ENCODE data around the gene KCNC3. TPM values are rescaled to one million over a fixed set of nuclear protein-coding genes. Genes with fewer than 3 reads are reported as not detected.
A peak's percentile ranks its signal among the peaks of the same experiment; 100 is the strongest.

The KCNC3 gene
- total RNA-seq, 1 donor from 2014 or later, result 20.3 TPM

DNA sequence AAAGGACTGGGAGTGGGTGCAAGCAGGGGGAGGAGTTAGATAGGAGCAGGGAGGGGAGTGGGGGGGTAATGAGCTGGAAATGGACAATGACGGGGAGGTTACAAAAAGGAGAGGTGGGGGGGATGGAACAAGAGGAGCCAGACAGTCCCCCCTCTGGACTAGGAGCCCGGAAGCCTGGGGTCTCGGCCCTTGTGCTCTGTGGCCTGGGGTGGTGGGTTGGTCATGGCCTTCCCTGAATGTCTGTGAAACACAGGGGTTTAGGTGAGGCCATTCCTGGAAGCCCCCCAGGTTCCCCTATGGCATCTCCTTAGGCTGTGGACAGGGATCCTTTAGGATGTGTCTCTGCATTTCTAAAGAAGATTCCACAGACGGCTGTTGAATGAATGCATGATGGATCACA, 12.1 kb downstream of the KCNC3 start:
- Mint-ChIP-seq H3K9me3 (no peaks in the 10 kb centered on the region), H3K27me3 (peaks cover 34% of the 10 kb centered on the region), H3K27ac (no peak overlapping the region), H3K4me1 (peaks cover 17% of the 10 kb centered on the region), H3K36me3 (ENCODE audit: low read depth) (peaks cover 9% of the 10 kb centered on the region), H3K4me3 (no peak overlapping the region)
- intact Hi-C loops (cut with micrococcal nuclease), result loop anchor here (2.0 kb wide), 1 partner anchor 16 kb away; no protein-coding TSS in a partner anchor
- no peak for DNase-seq

DNA sequence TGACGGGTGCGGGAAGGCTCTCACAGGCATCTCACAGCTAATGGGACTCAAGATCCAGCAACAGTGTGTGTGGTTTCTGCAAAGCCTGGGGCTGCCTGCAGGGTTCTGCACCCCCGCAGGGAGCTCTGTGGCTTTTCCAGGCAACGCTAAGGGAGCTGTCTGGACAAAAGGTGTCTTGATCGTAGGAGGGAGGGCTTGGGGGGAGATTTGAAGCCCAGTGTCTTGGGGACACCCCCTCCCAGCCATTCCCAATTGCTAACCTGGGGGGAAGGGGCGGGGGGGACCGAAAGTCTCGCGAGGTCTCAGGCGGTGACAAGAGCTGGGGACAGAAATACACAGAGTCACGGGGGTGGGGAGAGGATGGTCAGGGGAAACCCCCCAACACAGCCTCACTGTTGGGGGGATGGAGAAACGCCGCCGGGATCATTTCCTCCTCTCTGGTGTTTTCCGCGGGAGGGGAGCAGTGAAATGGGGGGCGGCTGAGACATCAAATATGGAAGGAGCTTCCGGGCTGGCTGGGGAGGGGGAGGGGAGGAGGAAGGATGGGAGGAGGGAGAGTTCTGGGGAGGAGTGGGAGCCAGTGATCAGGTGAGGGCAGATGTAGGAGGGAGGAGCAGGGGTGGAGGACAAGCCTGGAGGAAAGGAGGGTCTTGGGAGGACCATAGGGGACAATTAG, 13.3 kb downstream of the KCNC3 start:
- Mint-ChIP-seq H3K4me3 (peak overlapping the region; percentile 80), H3K4me1 (peaks cover 15% of the 10 kb centered on the region), H3K27me3 (peaks cover 39% of the 10 kb centered on the region), H3K9me3 (no peaks in the 10 kb centered on the region), H3K36me3 (ENCODE audit: low read depth) (peaks cover 7% of the 10 kb centered on the region), H3K27ac (peak overlapping the region; percentile 52)
- DNase-seq, result peak; percentile 77
- intact Hi-C loops (cut with micrococcal nuclease), result loop anchor here (2.0 kb wide), 1 partner anchor 15 kb away; no protein-coding TSS in a partner anchor

DNA sequence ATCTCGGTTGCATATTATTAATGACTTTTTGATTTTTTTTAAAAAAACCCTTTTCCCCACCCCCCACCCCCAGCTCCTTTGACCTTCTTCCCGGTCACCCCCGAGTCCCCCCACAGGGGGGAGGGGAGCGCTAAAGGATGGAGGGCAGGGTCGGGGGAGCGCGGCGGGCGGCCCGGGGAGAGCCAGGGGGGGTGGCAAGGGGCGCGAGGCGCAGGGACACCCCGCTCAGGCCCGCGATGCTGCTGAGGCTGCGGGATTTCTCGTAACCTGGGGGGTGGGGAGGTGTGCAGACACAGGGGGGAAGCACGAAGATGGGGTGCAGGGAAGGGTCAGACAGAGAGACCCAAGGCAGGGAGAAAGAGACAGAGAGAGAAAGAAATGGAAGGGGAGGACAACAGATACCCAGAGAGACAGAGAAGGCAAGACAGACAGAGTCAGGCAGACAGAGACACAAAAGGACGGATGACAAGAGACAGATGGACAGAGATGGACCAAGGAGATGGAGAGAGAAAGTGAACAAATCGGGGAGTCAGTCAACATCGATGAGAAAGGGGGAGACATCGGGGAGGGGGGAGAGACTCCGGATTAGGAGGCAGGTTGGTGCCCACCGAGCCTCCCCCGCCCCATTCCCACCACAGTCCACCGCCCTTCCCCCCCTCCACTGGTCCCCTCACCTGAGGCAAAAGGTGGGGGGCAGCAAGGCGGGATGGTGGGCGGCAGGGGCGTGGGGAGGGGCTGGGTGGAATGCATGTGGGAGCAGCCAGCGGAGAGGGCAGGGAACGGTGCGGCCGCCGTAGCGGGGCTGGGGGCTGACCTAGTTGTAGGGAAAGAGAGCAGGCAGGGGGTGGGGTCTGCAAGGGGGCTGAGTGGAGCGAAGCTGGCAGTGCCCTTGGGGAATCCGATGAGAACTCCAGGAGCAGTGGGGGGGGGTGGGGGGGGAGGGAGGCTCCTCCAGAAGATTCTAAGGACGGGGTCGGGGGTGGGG, 14.2 kb downstream of the KCNC3 start:
- H3K4me1 Mint-ChIP-seq, result peaks cover 15% of the 10 kb centered on the region
- peaks cover 48% of the 10 kb centered on the region for H3K27me3 Mint-ChIP-seq
- H3K36me3 Mint-ChIP-seq (ENCODE audit: low read depth), result peaks cover 7% of the 10 kb centered on the region
- intact Hi-C loops (cut with micrococcal nuclease), result no loop called here
- H3K9me3 Mint-ChIP-seq, result no peaks in the 10 kb centered on the region
- DNase-seq, result no peak
- H3K27ac Mint-ChIP-seq, result peak overlapping the region; percentile 7
- H3K4me3 Mint-ChIP-seq, result peak overlapping the region; percentile 80

DNA sequence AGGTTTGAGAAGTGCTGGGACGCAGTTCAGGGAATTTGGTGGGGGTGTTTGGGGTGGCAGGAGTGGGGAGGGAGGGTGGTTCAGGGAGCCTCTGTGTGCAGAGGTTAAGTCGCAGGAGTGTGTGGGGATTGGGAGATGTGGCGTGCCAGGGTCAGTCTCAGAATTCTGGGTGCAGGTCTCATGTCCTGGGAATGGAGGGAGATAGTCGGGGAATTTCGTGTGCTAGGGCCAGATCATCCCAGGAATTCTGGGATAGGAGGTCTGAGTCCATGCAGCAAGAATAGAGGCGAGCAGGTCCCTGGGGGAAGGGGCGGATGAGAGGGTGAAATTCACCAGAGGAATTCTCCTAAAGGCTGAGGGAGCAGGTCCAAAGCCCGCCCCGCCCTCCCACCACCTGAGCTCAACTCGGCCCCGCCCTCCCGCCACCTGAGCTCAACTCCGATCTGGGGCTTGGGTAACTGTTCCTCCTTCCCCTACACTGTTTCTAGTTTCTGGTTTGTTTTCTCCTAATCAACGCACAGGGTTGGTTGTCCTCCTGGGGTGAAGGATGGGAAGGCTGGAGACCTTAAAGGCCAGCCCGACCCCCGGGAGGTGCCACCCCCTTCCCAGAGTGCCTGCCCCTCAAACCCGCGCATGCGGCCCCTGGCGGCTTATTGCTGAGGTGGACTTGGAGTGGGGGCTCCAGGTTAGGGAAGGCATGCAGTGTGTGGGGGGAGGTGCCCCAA, 15.2 kb downstream of the KCNC3 start:
- H3K9me3 Mint-ChIP-seq, result no peaks in the 10 kb centered on the region
- H3K27ac Mint-ChIP-seq, result no peak overlapping the region
- intact Hi-C loops (cut with micrococcal nuclease), result no loop called here
- H3K4me1 Mint-ChIP-seq, result peaks cover 15% of the 10 kb centered on the region
- H3K27me3 Mint-ChIP-seq, result peaks cover 53% of the 10 kb centered on the region
- DNase-seq, result no peak
- H3K4me3 Mint-ChIP-seq, result no peak overlapping the region
- H3K36me3 Mint-ChIP-seq (ENCODE audit: low read depth), result peaks cover 3% of the 10 kb centered on the region

DNA sequence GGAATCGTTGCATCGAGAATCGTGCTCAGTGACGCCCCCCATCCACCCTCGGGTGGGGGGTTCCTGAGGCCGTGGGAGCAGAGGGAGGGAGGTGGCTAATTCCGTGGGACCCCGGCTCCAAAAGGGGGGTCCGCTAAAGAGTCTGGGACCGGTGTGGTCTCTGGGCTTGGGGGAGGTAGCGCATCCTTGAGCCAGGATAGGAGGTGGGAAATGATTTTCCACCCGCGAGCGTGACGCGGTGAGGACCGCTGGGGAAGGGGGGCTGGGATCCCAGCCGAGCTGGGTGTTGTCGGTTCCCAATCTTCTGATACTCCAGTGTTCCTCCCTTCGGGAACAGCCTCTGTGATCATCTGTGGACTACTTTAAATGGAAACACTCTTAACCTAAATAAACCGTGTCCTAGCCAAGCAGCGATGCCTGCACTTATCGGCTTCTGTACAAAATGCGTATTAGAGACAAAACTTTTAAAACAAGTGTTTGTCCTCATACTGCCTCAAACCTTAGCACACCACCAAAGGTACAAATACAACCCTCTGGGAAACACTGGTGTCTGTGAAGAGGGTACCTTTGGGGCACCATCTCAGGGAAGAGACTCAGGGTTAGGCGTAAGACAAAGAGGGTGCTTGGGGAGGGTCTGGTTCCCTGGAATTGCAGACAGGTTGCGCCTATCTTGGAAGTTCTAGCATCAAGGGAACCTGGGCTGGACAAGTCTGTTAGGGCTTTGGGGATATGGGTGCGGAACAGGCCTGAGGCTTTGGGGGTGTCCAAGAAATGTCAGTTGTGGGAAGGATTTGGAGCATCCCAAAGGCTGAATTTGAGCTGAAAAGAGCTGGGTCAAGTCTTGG, 16.0 kb downstream of the KCNC3 start:
- DNase-seq, result no peak
- Mint-ChIP-seq H3K27me3 (peaks cover 59% of the 10 kb centered on the region), H3K27ac (no peak overlapping the region), H3K4me3 (no peak overlapping the region), H3K36me3 (ENCODE audit: low read depth) (peaks cover 3% of the 10 kb centered on the region), H3K4me1 (peaks cover 15% of the 10 kb centered on the region), H3K9me3 (no peaks in the 10 kb centered on the region)
- intact Hi-C loops (cut with micrococcal nuclease), result no loop called here

DNA sequence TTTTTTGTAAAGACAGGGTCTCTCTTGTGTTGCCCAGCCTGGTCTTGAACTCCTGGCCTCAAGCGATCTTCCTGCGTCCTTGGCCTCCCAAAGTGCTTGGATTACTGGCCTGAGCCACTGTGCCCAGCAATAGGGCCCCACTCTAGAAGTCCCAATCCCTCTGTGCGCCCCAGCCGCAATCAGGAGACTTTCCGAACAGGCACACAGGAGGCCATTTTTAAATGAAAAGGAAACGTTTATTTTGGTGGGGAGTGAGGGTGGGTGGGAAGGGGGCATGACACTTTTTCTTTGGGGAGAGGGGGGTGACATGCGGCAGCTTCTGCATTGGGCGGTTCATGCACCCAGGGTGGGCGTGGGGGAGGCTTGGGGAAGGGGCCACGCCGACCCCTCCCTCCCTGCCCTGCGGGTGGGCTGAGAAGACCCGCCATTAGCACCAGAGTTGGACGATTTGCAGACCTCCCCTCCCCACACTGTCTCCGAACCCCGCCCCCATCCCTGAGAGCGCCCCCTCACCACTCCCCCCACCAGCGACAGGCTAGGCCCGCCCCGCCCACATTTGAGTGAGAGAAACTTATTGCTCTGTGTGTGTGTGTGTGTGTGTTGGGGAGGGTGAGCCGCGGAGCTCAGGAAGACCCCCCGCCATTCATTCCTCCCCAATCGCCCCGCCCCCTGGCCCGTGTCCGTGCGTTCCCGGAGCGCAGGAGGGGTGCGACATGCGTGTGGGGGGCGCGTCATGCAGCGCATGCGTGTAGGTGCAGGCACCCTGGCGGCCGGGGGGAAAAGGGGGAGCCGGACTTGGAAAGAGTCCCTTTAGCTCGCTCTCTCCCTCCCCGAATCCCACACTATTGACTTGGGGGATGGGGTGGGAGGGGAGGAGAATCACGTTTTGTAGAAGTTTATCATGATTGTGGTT, 17.2 kb downstream of the KCNC3 start:
- peaks cover 63% of the 10 kb centered on the region for H3K27me3 Mint-ChIP-seq
- H3K4me1 Mint-ChIP-seq, result peaks cover 12% of the 10 kb centered on the region
- no peak overlapping the region for H3K27ac Mint-ChIP-seq
- no peaks in the 10 kb centered on the region for H3K9me3 Mint-ChIP-seq
- H3K36me3 Mint-ChIP-seq (ENCODE audit: low read depth), result peaks cover 3% of the 10 kb centered on the region
- DNase-seq, result no peak
- intact Hi-C loops (cut with micrococcal nuclease), result no loop called here
- H3K4me3 Mint-ChIP-seq, result no peak overlapping the region

DNA sequence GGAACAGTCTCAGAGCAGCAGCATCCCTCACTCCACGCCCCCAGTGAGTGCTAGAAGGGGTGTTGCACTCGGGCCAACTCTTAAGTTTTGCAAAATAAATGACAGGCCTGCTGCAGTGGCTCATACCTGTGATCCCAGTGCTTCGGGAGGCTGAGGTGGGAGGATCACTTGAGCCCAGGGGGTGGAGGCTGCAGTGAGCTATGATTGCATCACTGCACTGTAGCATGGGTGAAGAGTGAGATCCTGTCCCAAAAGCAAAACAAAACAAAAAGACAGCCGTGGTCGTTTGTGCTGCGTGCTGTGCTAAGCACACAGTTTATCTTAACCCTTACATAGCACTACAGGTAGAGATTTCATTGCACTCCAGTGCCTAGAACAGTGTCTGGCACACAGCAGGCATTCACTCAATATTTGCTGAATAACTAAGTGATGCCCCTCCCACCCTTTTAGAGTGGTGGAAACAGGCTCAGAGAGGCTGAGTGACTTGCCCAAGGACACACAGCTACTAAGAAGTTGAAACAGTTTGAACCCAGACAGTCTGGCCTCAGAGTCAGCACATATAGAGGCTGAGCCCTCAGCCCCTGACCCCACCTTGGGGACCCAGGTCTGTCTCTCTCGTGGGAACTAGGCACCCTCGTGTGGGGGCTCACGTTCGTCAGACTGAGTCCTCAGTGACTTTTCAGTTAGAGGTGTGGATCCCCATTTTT, 18.3 kb downstream of the KCNC3 start:
- Mint-ChIP-seq H3K9me3 (no peaks in the 10 kb centered on the region), H3K36me3 (ENCODE audit: low read depth) (peaks cover 3% of the 10 kb centered on the region), H3K4me3 (no peak overlapping the region), H3K4me1 (peaks cover 8% of the 10 kb centered on the region), H3K27ac (no peak overlapping the region), H3K27me3 (peaks cover 66% of the 10 kb centered on the region)
- intact Hi-C loops (cut with micrococcal nuclease), result no loop called here
- DNase-seq, result no peak

DNA sequence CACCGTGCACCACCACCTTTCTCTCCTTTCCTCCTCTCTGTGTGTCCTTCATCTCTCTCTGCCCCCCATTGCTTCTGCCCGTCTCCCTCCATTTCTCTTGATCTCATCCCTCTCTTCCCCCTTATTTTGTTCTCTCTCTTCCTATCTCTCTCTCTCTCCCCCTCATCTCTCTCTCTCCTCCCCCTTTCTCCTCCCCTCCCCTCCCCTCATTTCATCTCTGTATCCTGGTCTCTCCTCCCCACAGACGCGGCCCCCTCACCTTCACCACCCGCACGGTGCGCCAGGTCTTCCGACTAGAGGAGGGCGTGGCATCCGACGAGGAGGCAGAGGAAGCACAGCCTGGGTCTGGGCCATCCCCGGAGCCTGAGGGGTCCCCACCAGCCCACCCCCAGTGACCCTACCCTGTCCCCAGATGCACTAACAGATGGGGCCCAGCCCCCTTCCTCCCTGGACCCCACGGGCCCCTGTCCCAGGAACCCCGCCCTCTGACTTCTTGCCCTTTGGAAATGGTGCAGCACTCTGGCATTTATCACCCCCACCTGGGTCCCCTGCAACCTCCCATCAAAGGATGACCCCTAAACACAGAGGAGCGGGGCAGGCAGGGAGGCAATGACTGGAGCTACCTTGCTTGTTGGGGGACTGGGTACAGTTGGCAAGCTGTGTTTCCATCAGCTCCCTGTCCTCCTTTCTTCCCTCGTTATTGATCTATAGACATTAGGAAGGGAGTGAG, 19.6 kb downstream of the KCNC3 start:
- Mint-ChIP-seq H3K27me3 (peaks cover 64% of the 10 kb centered on the region), H3K36me3 (ENCODE audit: low read depth) (peaks cover 1% of the 10 kb centered on the region), H3K4me3 (no peak overlapping the region), H3K9me3 (no peaks in the 10 kb centered on the region), H3K4me1 (peaks cover 1% of the 10 kb centered on the region), H3K27ac (no peak overlapping the region)
- intact Hi-C loops (cut with micrococcal nuclease), result no loop called here
- no peak for DNase-seq

DNA sequence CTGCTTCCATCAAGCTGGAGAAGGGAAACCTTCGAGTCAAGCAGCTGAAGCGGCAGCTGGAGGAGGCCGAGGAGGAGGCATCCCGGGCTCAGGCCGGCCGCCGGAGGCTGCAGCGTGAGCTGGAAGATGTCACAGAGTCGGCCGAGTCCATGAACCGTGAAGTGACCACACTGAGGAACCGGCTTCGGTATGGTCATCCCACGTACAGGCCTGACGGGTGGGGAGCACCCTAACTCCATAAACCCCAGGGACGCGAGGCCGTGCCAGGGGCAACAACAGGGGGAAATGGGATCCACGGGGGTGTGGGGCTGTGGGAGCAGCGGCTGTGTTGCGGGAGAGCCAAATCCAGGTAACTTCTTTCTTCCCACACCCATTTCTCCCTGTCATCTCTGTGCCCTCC, 20.2 kb downstream of the KCNC3 start:
- no peak for DNase-seq
- H3K27me3 Mint-ChIP-seq, result peaks cover 60% of the 10 kb centered on the region
- no peak overlapping the region for H3K27ac Mint-ChIP-seq
- H3K9me3 Mint-ChIP-seq, result no peaks in the 10 kb centered on the region
- H3K4me3 Mint-ChIP-seq, result no peak overlapping the region
- H3K36me3 Mint-ChIP-seq (ENCODE audit: low read depth), result no peaks in the 10 kb centered on the region
- no peaks in the 10 kb centered on the region for H3K4me1 Mint-ChIP-seq
- intact Hi-C loops (cut with micrococcal nuclease), result no loop called here

DNA sequence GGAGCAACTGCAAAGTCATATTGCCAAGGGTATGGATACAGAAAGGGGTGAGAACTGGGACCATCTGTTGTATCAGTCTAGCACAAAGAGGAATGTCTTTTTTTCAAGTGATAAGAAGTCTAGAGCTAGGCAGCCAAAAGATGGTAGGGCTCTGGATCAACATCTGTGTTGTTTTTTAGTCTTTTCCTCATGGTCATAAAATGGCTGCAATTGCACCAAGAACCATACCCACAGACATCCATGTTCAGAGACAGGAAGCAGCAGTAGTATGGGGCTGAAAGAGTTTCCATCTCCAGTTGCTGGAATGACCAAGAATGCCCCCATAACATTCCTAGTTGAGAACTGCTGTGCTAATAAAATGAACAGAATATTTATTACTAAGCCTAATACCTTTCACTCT, 25.6 kb downstream of the KCNC3 start:
- DNase-seq, result no peak
- no peak overlapping the region for H3K27ac Mint-ChIP-seq
- intact Hi-C loops (cut with micrococcal nuclease), result no loop called here

DNA sequence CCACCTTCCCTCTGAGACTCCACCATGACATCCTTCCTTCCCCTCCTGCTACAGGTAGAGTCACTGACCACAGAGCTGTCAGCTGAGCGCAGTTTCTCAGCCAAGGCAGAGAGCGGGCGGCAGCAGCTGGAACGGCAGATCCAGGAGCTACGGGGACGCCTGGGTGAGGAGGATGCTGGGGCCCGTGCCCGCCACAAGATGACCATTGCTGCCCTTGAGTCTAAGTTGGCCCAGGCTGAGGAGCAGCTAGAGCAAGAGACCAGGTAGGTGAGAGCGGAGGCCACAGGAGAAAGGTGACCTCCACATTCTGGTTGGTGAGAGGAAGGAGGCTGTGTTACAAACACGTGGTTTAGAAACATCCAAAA, 27.6 kb downstream of the KCNC3 start:
- Mint-ChIP-seq H3K27me3 (peaks cover 11% of the 10 kb centered on the region), H3K27ac (peak overlapping the region; percentile 32), H3K36me3 (ENCODE audit: low read depth) (no peaks in the 10 kb centered on the region), H3K9me3 (no peaks in the 10 kb centered on the region), H3K4me1 (peaks cover 13% of the 10 kb centered on the region), H3K4me3 (no peak overlapping the region)
- DNase-seq, result no peak
- intact Hi-C loops (cut with micrococcal nuclease), result loop anchor here (2.0 kb wide), 1 partner anchor 15 kb away; no protein-coding TSS in a partner anchor

More for the DNA sequence above, 25.6 kb downstream of the KCNC3 start:
- Mint-ChIP-seq H3K9me3 (no peaks in the 10 kb centered on the region), H3K27me3 (peaks cover 26% of the 10 kb centered on the region), H3K4me1 (peaks cover 13% of the 10 kb centered on the region), H3K36me3 (ENCODE audit: low read depth) (no peaks in the 10 kb centered on the region), H3K4me3 (no peak overlapping the region)

Data from activated CD4-positive, alpha-beta T cell treated with anti-CD3 and anti-CD28 coated beads, Interleukin-2, amount 10 ng/mL, durations not matched to agents 24 days and 14 days (primary cell).